Mesendoderm (in vitro differentiated cells): Measurements from ENCODE around the gene RD3L. TPM values are rescaled to one million over a fixed set of nuclear protein-coding genes. Genes with fewer than 3 reads are reported as not detected.
"Not testable (repeated sequence)": the region's sequence is repeated elsewhere in the genome, so short reads cannot be mapped to it uniquely, and the experiment has no call there.

Experiments used
- DNase-seq: peaks from one replicate; pipeline ENCODE4 v3.0.0; 2013
- H2AK5ac ChIP-seq: 2 replicates; pipeline ENCODE4 v1.6.1; 2013; ENCODE audit warnings: low read length, inconsistent platforms
- H2BK120ac ChIP-seq: 2 replicates; pipeline ENCODE4 v1.6.1; 2013; ENCODE audit warnings: low read depth, mild to moderate bottlenecking, low read length, moderate library complexity, mixed read lengths
- H2BK15ac ChIP-seq: replicated peaks from 2 replicates; pipeline ENCODE4 v1.6.1; 2013; ENCODE audit warnings: low read depth, mild to moderate bottlenecking, moderate library complexity
- H2BK5ac ChIP-seq: 2 replicates; pipeline ENCODE4 v1.6.1; 2013; ENCODE audit warnings: low read length, inconsistent platforms
- H3K18ac ChIP-seq: 2 replicates; pipeline ENCODE4 v1.6.1; 2013; ENCODE audit warnings: mild to moderate bottlenecking, low read length, mixed read lengths
- H3K23ac ChIP-seq: one replicate; pipeline ENCODE4 v1.6.1; 2013; ENCODE audit warnings: low read length
- H3K27ac ChIP-seq: 2 replicates; pipeline ENCODE4 v1.5.1; 2013; ENCODE audit warnings: low read depth, mild to moderate bottlenecking, inconsistent platforms, low read length, moderate library complexity
- H3K27me3 ChIP-seq: 2 replicates; pipeline ENCODE4 v1.6.1; 2013; ENCODE audit warnings: low read length, control low read depth, mild to moderate bottlenecking, inconsistent platforms; ENCODE audit not compliant: insufficient read depth, poor library complexity
- H3K36me3 ChIP-seq: 2 replicates; pipeline ENCODE4 v1.6.1; 2013; ENCODE audit warnings: low read length, inconsistent platforms; ENCODE audit not compliant: control insufficient read depth, insufficient read depth
- H3K4ac ChIP-seq: one replicate; pipeline ENCODE4 v1.6.1; 2013; ENCODE audit warnings: low read depth, mild to moderate bottlenecking, low read length, moderate library complexity
- H3K4me1 ChIP-seq: 2 replicates; pipeline ENCODE4 v1.6.1; 2013; ENCODE audit warnings: low read depth, low read length, inconsistent platforms; ENCODE audit not compliant: control insufficient read depth
- H3K4me2 ChIP-seq: 2 replicates; pipeline ENCODE4 v1.6.1; 2013; ENCODE audit warnings: low read length
- H3K4me3 ChIP-seq: 2 replicates; pipeline ENCODE4 v1.5.1; 2013; ENCODE audit warnings: mild to moderate bottlenecking, low read length
- H3K56ac ChIP-seq: one replicate; pipeline ENCODE4 v1.6.1; 2013; ENCODE audit warnings: low read length
- H3K79me1 ChIP-seq: 2 replicates; pipeline ENCODE4 v1.6.1; 2013; ENCODE audit warnings: low read length, inconsistent platforms
- H3K79me2 ChIP-seq: 2 replicates; pipeline ENCODE4 v1.6.1; 2013; ENCODE audit warnings: mild to moderate bottlenecking, low read length; ENCODE audit not compliant: control insufficient read depth, insufficient read depth
- H3K9ac ChIP-seq: 2 replicates; pipeline ENCODE4 v1.6.1; 2013; ENCODE audit warnings: low read length, inconsistent platforms
- H4K5ac ChIP-seq: one replicate; pipeline ENCODE4 v1.6.1; 2013; ENCODE audit warnings: low read length
- H4K8ac ChIP-seq: one replicate; pipeline ENCODE4 v1.6.1; 2013; ENCODE audit warnings: low read depth, mild to moderate bottlenecking, control low read depth, low read length, moderate library complexity
- WGBS: extraction: QIAGEN DNeasy Blood & Tissue Kit; methylation state at CpG from one replicate; pipeline ENCODE4 v1.1.7; 2013; ENCODE audit warnings: low lambda C conversion rate, missing lambda C conversion rate; ENCODE audit not compliant: insufficient coverage; ENCODE audit errors: extremely low coverage; 5-methylcytosine and 5-hydroxymethylcytosine counted together
- polyA plus RNA-seq, 2 experiments: library from polyadenylated mRNA; stranded (reverse); fragments of 200-250 nt; gene quantifications; one replicate each; pipeline ENCODE4 v1.2.3, GENCODE V29; 2013

Gene RD3L
- not detected for polyA plus RNA-seq (2013, experiment 1 of 2)
- polyA plus RNA-seq (2013, experiment 2 of 2), result not detected

DNA sequence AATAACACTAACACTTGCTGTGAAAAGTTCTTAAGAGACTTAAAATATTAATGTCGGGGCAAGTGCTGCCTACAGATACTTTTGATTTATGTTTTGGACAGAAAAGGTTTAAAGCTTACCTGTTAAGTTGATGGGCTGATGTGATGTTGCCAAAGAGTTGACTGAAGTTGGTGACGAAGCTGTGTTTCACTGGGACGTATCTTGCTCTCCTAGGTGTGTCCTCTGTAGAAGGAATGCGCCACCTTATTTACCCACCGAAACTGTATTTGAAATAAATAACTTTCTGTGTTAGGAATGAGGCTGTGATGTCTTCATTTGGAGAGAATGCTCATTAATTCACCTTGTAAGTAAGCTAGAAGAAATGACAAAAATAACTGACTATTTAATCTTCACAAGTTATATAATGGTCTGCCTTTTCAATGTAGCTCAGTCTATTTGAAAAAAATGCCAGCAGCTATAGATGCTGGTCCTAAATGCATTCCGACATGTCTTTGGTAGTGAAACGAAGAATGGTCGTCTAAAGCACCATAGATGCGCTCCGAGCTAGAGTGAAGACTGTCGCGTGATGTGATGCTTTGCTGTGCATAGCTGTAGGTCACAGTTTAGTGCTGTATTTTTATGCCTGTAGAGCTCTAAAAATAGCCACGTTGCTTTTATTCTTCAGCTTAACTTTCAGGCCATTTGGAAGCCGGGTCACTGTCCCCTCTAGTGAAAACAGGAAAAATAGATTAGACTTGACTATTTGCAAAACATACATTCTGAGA lies at the start of gene RD3L:
TSS of gene RD3L (minus strand) at position 557 of the 764 bp plus-strand sequence. CDS start 834 bp downstream, outside the sequence.
- Histone ChIP-seq H2BK15ac (no peak within 1 kb of the TSS), H3K79me1 (no peaks in the 10 kb centered on the region), H3K27me3 (peaks cover 1% of the 10 kb centered on the region), H2AK5ac (no peak within 1 kb of the TSS), H3K4ac (no peak within 1 kb of the TSS), H2BK120ac (no peak within 1 kb of the TSS), H3K23ac (no peak within 1 kb of the TSS), H3K4me1 (no peaks in the 10 kb centered on the region), H3K36me3 (no peaks in the 10 kb centered on the region), H3K9ac (no peak within 1 kb of the TSS), H3K18ac (no peak within 1 kb of the TSS), H3K27ac (no peak within 1 kb of the TSS), H2BK5ac (no peak within 1 kb of the TSS), H3K4me3 (no peak within 1 kb of the TSS), H4K5ac (no peak within 1 kb of the TSS), H3K56ac (no peak within 1 kb of the TSS), H3K79me2 (no peaks in the 10 kb centered on the region), H3K4me2 (no peak within 1 kb of the TSS), H4K8ac (no peak within 1 kb of the TSS)
- WGBS, result no CpG with 5 or more reads among the region's 14 CpGs
- no peak for DNase-seq

DNA sequence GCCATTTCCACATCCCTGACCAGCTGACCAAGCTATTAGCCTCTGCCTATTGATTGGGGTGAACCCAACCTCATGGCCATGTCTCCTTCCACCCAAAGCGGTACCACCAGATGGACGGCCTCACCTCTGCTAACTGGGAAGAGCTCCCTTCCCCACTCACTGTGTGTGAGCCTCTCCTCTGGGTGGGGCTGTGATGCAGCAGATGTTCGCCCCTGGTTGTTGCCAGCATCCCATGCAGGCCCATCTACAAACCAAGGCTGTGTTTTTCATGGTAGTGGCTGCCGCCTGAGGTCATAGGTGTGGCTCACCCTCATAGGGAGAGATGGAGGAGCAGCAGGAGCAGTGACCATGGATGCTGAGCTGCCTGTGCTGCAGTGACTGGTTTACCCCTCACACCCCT lies 47.6 kb upstream of the RD3L start:
- no peak overlapping the region for H4K5ac ChIP-seq
- H3K79me2 ChIP-seq, result no peaks in the 10 kb centered on the region
- no peak overlapping the region for H3K9ac ChIP-seq
- no peak overlapping the region for H3K4me3 ChIP-seq
- no CpG with 5 or more reads among the region's 4 CpGs for WGBS
- H3K27me3 ChIP-seq, result no peaks in the 10 kb centered on the region
- no peaks in the 10 kb centered on the region for H3K36me3 ChIP-seq
- H3K56ac ChIP-seq, result no peak overlapping the region
- H3K23ac ChIP-seq, result no peak overlapping the region
- no peak overlapping the region for H2BK120ac ChIP-seq
- no peak overlapping the region for H2BK5ac ChIP-seq
- no peak overlapping the region for H2AK5ac ChIP-seq
- no peak overlapping the region for H4K8ac ChIP-seq
- H3K18ac ChIP-seq, result no peak overlapping the region
- H3K27ac ChIP-seq, result no peak overlapping the region
- H3K79me1 ChIP-seq, result no peaks in the 10 kb centered on the region
- no peak overlapping the region for H3K4ac ChIP-seq
- no peaks in the 10 kb centered on the region for H3K4me1 ChIP-seq
- no peak overlapping the region for H2BK15ac ChIP-seq
- no peak for DNase-seq
- H3K4me2 ChIP-seq, result no peak overlapping the region

DNA sequence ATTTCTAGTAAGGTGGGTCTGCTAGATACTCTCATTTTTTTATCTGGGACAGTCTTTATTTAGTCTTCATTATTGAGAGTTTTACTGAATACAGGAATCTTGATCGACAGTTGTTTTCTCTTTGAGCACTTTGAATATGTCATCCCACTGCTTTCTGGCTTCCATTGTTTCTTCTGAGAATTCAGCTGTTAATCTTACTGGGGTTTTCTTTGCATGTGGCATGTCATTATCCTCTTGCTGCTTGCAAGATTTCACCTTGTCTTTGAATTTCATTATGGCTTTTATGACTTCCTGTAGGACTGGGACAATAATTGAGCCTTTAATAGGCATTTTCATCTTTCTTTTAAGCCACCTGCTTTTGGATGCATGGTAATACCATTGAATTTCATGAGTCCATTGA lies 46.7 kb upstream of the RD3L start:
- WGBS, result no CpG with 5 or more reads among the region's 1 CpG
- Histone ChIP-seq H3K4me3 (no peak overlapping the region), H3K4ac (no peak overlapping the region), H3K36me3 (no peaks in the 10 kb centered on the region), H2BK120ac (no peak overlapping the region), H3K9ac (no peak overlapping the region), H4K8ac (no peak overlapping the region), H3K4me2 (no peak overlapping the region), H3K4me1 (no peaks in the 10 kb centered on the region), H3K79me2 (no peaks in the 10 kb centered on the region), H3K27ac (no peak overlapping the region), H3K79me1 (no peaks in the 10 kb centered on the region), H3K27me3 (no peaks in the 10 kb centered on the region), H2BK15ac (no peak overlapping the region), H2AK5ac (no peak overlapping the region), H3K56ac (no peak overlapping the region), H3K23ac (no peak overlapping the region), H3K18ac (no peak overlapping the region), H2BK5ac (no peak overlapping the region), H4K5ac (no peak overlapping the region)
- DNase-seq, result no peak

DNA sequence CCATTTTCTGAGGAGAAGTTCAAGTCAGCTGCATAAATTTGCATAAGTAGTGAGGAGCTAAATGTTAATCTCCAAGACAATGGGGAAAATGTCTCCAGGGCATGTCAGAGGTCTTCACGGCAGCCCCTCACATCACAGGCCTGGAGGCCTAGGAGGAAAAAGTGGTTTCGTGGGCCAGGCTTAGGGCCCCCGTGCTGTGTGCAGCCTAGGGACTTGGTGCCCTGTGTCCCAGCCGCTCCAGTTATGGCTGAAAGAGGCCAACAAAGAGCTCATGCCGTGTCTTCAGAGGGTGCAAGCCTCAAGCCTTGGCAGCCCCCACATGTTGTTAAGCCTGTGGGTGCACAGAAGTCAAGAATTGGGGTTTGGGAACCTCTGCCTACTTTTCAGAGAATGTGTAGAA lies 41.9 kb upstream of the RD3L start:
- Histone ChIP-seq H3K18ac (no peak overlapping the region), H2BK120ac (no peak overlapping the region), H3K36me3 (no peaks in the 10 kb centered on the region), H4K8ac (no peak overlapping the region), H3K79me1 (no peaks in the 10 kb centered on the region), H3K27me3 (no peaks in the 10 kb centered on the region), H2AK5ac (no peak overlapping the region), H3K4me1 (no peaks in the 10 kb centered on the region), H3K79me2 (no peaks in the 10 kb centered on the region), H3K56ac (no peak overlapping the region), H2BK15ac (no peak overlapping the region), H2BK5ac (no peak overlapping the region), H3K4me2 (no peak overlapping the region), H3K23ac (no peak overlapping the region), H3K4ac (no peak overlapping the region), H3K4me3 (no peak overlapping the region), H4K5ac (no peak overlapping the region), H3K9ac (no peak overlapping the region), H3K27ac (no peak overlapping the region)
- no CpG with 5 or more reads among the region's 5 CpGs for WGBS
- DNase-seq, result no peak

DNA sequence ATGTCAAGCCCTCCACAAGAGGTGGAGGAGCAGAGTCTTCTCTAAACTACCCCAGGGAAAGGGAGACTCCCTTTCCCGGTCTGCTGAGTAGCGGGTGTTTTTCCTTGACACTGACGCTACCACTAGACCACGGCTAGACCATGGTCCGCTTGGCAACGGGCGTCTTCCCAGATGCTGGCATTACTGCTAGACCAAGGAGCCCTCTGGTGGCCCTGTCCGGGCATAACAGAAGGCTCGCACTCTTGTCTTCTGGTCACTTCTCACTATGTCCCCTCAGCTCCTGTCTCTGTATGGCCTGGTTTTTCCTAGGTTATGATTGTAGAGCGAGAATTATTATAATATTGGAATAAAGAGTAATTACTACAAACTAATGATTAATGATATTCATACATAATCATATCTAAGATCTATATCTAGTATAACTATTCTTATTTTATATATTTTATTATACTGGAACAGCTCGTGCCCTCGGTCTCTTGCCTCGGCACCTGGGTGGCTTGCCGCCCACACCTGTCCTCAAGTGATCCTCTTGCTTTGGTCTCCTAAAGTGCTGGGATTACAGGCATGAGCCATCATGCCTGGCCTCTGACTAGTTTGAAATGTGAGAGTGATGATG lies 38.4 kb upstream of the RD3L start:
- not testable (repeated sequence) for H3K4me3 ChIP-seq, H3K18ac ChIP-seq, H4K8ac ChIP-seq, H3K4ac ChIP-seq, H2BK15ac ChIP-seq, H2AK5ac ChIP-seq, H3K56ac ChIP-seq, H3K4me1 ChIP-seq, H3K9ac ChIP-seq, H3K27me3 ChIP-seq, H3K23ac ChIP-seq, H3K4me2 ChIP-seq, H4K5ac ChIP-seq, H3K36me3 ChIP-seq, H3K79me1 ChIP-seq, H3K79me2 ChIP-seq, H2BK5ac ChIP-seq, H3K27ac ChIP-seq, H2BK120ac ChIP-seq
- DNase-seq, result peak; percentile 31
- no CpG with 5 or more reads among the region's 14 CpGs for WGBS
